ENCODE measurements around the gene PTPRN2.

PTPRN2 gene

DNA sequence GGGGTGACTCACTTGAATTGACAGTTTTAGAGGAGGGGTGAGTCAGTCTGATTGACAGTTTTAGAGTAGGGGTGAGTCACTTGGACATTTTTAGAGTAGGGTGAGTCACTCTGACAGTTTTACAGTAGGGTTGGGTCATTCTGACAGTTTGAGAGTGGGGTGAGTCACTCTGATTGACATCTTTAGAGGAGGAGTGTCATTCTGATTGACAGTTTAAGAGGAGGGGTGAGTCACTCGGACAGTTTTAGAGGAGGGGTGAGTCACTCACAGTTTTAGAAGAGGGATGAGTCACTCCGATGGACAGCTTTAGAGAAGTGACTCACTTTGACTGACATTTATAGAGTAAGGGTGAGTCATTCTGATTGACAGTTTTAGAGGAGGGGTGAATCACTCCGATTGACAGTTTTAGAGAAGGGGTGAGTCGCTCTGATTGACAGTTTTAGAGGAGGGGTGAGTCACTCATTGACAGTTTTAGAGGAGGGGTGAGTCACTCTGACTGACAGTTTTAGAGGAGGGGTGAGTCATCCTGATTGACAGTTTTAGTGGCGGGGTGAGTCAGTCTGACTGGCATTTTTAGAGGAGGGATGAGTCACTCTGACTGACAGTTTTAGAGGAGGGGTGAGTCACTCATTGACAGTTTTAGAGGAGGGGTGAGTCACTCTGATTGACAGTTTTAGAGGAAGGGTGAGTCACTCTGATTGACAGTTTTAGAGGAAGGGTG lies 655.0 kb downstream of the PTPRN2 start:
- Histone ChIP-seq H2AFZ (no peak overlapping the region), H3K4me2 (ENCODE audit: low read length) (no peak overlapping the region), H3K9ac (no peak overlapping the region), H3K4me1 (no peaks in the 10 kb centered on the region), H3K4me3 (ENCODE audit: low read depth, low read length) (no peak overlapping the region), H3K27ac (no peak overlapping the region), H3K36me3 (ENCODE audit: control insufficient read depth, insufficient read depth, low read length) (no peaks in the 10 kb centered on the region), H3K27me3 (ENCODE audit: control insufficient read depth, insufficient read depth, low read length) (no peaks in the 10 kb centered on the region), H3K79me2 (no peaks in the 10 kb centered on the region), H3K9me3 (ENCODE audit: control insufficient read depth, low read length) (no peaks in the 10 kb centered on the region)
- TF ChIP-seq, protein P1, sequence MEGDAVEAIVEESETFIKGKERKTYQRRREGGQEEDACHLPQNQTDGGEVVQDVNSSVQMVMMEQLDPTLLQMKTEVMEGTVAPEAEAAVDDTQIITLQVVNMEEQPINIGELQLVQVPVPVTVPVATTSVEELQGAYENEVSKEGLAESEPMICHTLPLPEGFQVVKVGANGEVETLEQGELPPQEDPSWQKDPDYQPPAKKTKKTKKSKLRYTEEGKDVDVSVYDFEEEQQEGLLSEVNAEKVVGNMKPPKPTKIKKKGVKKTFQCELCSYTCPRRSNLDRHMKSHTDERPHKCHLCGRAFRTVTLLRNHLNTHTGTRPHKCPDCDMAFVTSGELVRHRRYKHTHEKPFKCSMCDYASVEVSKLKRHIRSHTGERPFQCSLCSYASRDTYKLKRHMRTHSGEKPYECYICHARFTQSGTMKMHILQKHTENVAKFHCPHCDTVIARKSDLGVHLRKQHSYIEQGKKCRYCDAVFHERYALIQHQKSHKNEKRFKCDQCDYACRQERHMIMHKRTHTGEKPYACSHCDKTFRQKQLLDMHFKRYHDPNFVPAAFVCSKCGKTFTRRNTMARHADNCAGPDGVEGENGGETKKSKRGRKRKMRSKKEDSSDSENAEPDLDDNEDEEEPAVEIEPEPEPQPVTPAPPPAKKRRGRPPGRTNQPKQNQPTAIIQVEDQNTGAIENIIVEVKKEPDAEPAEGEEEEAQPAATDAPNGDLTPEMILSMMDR (IDR thresholded peaks at IDR 0.05), result no peak

DNA sequence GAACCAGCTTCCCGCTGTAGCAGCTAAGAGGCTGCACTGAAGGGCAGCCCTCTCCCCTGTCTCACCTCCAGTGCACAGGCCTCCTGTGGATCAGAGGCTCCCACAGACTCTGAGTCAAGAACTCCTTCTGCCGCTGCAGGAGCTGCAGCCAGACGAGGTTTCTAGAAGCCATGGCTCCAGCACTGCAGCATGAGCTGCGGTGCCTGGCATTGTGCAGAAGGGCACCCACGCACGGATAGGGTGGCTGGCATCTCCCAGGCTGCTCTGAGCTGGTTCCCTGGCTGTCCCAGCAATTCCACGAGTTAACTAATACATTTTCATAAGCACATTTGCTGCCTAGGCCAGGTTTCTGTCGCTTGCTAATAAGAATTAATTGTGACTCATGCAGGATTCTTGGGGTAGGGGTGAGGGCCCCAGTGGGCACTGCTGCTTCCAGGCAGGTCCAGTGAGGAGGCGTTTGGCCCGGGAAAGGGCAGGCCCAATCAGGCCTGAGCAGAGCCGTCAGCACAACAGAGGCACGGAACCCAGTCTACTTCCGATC lies 656.6 kb downstream of the PTPRN2 start:
- no peak overlapping the region for H3K4me3 ChIP-seq (ENCODE audit: low read depth, low read length)
- TF ChIP-seq, protein P1 (IDR thresholded peaks at IDR 0.05), result no peak
- no peaks in the 10 kb centered on the region for H3K36me3 ChIP-seq (ENCODE audit: control insufficient read depth, insufficient read depth, low read length)
- no peak overlapping the region for H3K9ac ChIP-seq
- H3K27ac ChIP-seq, result no peak overlapping the region
- no peaks in the 10 kb centered on the region for H3K27me3 ChIP-seq (ENCODE audit: control insufficient read depth, insufficient read depth, low read length)
- no peaks in the 10 kb centered on the region for H3K4me1 ChIP-seq
- H2AFZ ChIP-seq, result no peak overlapping the region
- no peaks in the 10 kb centered on the region for H3K9me3 ChIP-seq (ENCODE audit: control insufficient read depth, low read length)
- H3K4me2 ChIP-seq (ENCODE audit: low read length), result no peak overlapping the region
- H3K79me2 ChIP-seq, result no peaks in the 10 kb centered on the region

DNA sequence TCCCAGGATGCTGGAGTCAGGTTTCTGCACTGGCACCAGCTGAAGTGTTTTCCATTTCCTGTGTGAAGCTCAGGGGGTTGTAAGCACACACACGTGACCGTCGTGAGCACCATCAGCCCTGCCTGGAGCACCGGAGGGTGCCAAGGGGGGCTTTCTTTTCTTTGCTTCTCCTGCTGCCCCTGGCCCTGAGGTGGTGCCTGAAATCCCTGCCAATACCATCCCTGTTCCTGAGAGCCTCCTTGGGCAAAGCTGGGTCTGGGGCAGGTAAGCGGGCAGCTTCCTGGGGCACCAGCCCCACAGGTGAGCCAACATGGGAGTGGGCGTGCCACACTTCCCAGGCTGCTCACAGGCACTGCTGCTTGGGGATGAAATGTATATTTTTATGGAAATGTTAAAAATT lies 657.2 kb downstream of the PTPRN2 start:
- no peaks in the 10 kb centered on the region for H3K9me3 ChIP-seq (ENCODE audit: control insufficient read depth, low read length)
- H3K79me2 ChIP-seq, result no peaks in the 10 kb centered on the region
- TF ChIP-seq, protein P1 (IDR thresholded peaks at IDR 0.05), result no peak
- H3K36me3 ChIP-seq (ENCODE audit: control insufficient read depth, insufficient read depth, low read length), result no peaks in the 10 kb centered on the region
- H2AFZ ChIP-seq, result no peak overlapping the region
- H3K9ac ChIP-seq, result no peak overlapping the region
- no peak overlapping the region for H3K4me2 ChIP-seq (ENCODE audit: low read length)
- H3K4me3 ChIP-seq (ENCODE audit: low read depth, low read length), result no peak overlapping the region
- no peaks in the 10 kb centered on the region for H3K4me1 ChIP-seq
- H3K27me3 ChIP-seq (ENCODE audit: control insufficient read depth, insufficient read depth, low read length), result no peaks in the 10 kb centered on the region
- H3K27ac ChIP-seq, result no peak overlapping the region

DNA sequence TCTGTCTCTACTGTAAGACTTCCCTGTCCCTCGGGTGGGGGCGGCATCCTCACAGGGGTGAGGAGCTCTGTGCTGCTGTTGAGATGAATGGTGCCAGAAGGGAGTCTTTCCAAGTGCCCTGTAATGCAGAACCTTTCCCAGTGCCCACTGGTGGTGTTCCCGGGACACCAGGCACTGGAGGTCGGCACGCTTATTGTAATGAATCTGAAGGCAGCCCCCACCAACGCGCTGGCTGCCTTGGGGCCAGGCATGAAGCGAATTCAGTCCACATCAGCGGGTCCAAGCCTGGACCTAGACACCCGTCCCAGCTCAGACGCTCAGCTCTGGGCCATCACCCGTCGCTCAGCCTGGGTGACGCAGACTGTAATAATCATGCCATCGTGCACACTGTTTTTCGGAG lies 658.0 kb downstream of the PTPRN2 start:
- no peak overlapping the region for H2AFZ ChIP-seq
- TF ChIP-seq, protein P1 (IDR thresholded peaks at IDR 0.05), result no peak
- H3K4me3 ChIP-seq (ENCODE audit: low read depth, low read length), result no peak overlapping the region
- H3K27ac ChIP-seq, result no peak overlapping the region
- no peaks in the 10 kb centered on the region for H3K27me3 ChIP-seq (ENCODE audit: control insufficient read depth, insufficient read depth, low read length)
- H3K36me3 ChIP-seq (ENCODE audit: control insufficient read depth, insufficient read depth, low read length), result no peaks in the 10 kb centered on the region
- H3K4me1 ChIP-seq, result no peaks in the 10 kb centered on the region
- no peaks in the 10 kb centered on the region for H3K79me2 ChIP-seq
- H3K9me3 ChIP-seq (ENCODE audit: control insufficient read depth, low read length), result no peaks in the 10 kb centered on the region
- H3K4me2 ChIP-seq (ENCODE audit: low read length), result no peak overlapping the region
- H3K9ac ChIP-seq, result no peak overlapping the region

Data from parathyroid adenoma (tissue), 2 donors.